GM23338 (cell line): ENCODE measurements around the gene GRB14.

Experiments used
- CTCF ChIP-seq, 2 experiments: fragments of 200-600 bp in 1 of 2; sonication (generic) in 1 of 2; conservative IDR thresholded peaks; 2 replicates each; pipeline versions ENCODE4 v1.5.1 to v1.6.1; 2016 to 2017; ENCODE audit warnings: antibody characterized with exemption in 2 of 2, low read depth in 2 of 2, mild to moderate bottlenecking in 2 of 2, moderate library complexity in 1 of 2
- ETS1 ChIP-seq: IDR thresholded peaks from 2 replicates; pipeline ENCODE4 v1.6.1; 2016; ENCODE audit warnings: antibody characterized with exemption
- EZH2 ChIP-seq: fragments of 200-600 bp; sonication (generic); IDR thresholded peaks from one replicate; pipeline ENCODE4 v1.8.0; 2017; ENCODE audit warnings: antibody characterized with exemption, mild to moderate bottlenecking, low read depth; ENCODE audit not compliant: unreplicated experiment
- EZH2phosphoT487 ChIP-seq: fragments of 200-600 bp; sonication (generic); IDR thresholded peaks from one replicate; pipeline ENCODE4 v1.8.1; 2018; ENCODE audit warnings: antibody characterized with exemption; ENCODE audit not compliant: unreplicated experiment
- NANOG ChIP-seq: IDR thresholded peaks from 2 replicates; pipeline ENCODE4 v1.6.1; 2016; ENCODE audit warnings: antibody characterized with exemption, borderline replicate concordance
- POLR2AphosphoS5 ChIP-seq: IDR thresholded peaks from 2 replicates; pipeline ENCODE4 v1.6.1; 2016; ENCODE audit warnings: antibody characterized with exemption, low read depth
- REST ChIP-seq: IDR thresholded peaks from one replicate; pipeline ENCODE4 v1.6.1; 2018; ENCODE audit warnings: antibody characterized with exemption; ENCODE audit not compliant: unreplicated experiment
- STAT1 ChIP-seq: IDR thresholded peaks from one replicate; pipeline ENCODE4 v1.6.1; 2016; ENCODE audit warnings: antibody characterized with exemption; ENCODE audit not compliant: unreplicated experiment

- TF ChIP-seq CTCF (conservative IDR thresholded peaks at IDR 0.05; ENCODE audit: low read depth in 2 of 2) (no peak; a peak in 1 of 4 replicates), POLR2AphosphoS5 (peak; percentile 50), EZH2 (no peak), REST (no peak), STAT1 (no peak), ETS1 (no peak), EZH2phosphoT487 (no peak), NANOG (no peak)
Observed at GRCh38 chr2:164620873-164621763, at the start of gene GRB14.
